ENCODE measurements around the gene LDLRAD2. TPM values are rescaled to one million over a fixed set of nuclear protein-coding genes. Genes with fewer than 3 reads are reported as not detected.

Gene LDLRAD2
- total and polyA plus RNA-seq, 7 donors = 0.04 to 1.7 (median 0.77) TPM; not detected in 3

DNA sequence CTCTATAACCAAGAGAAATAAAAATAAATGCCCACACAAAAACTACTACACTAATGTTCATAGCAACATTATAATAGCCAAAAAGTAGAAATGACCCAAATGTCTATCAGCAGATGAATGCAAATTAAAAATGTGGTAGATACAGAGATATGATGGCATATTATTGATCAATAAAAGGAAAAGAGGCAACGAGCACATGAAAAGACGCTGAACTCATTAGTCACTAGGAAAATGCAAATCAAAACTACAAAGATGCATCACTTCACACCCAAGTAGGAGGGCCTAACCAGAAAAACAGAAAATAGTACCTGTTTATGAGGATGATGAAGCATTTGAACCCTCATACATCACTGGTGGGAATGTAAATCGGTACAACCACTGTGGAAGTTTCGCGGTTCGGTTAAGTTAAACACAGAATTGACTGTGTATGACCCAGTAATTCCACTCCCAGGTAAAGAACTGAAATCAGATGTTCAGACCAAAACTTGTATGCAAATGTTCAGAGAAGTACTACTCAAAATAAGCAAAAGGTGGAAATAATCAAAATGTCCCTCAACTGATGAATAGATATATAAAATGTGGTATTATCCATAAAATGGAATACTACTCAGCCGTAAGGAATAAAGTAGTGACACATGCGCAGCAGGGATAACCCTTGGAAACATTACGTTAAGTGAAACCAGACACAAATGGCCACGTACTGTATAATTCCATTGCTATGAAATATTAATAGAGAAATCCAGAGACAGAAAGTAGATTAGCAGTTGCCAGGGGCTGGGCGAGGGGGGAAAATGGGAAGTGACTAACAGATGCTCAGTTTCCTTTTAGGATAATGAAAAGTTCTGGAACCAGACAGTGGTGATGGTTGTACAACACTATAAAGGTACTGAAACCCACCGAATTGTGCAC, 32.2 kb upstream of the LDLRAD2 start:
- no peak for DNase-seq
- H3K4me1 ChIP-seq = peaks cover 13% of the 10 kb centered on the region
- no peak overlapping the region for H3K4me3 ChIP-seq
- WGBS, 3 donors = 85 to 87% (median 85%) methylated on average over 12 of the region's 12 CpGs
- no peak overlapping the region for H3K27ac ChIP-seq
- intact Hi-C loops (cut with DNase I) = no loop called here
- no peaks in the 10 kb centered on the region for H3K27me3 ChIP-seq (ENCODE audit: insufficient read depth in 3 of 3, low read length in 2 of 3)
- no peak for ATAC-seq
- no peaks in the 10 kb centered on the region for H3K36me3 ChIP-seq (ENCODE audit: insufficient read depth in 1 of 2, low read depth in 1 of 2)
- TF ChIP-seq, protein P1, sequence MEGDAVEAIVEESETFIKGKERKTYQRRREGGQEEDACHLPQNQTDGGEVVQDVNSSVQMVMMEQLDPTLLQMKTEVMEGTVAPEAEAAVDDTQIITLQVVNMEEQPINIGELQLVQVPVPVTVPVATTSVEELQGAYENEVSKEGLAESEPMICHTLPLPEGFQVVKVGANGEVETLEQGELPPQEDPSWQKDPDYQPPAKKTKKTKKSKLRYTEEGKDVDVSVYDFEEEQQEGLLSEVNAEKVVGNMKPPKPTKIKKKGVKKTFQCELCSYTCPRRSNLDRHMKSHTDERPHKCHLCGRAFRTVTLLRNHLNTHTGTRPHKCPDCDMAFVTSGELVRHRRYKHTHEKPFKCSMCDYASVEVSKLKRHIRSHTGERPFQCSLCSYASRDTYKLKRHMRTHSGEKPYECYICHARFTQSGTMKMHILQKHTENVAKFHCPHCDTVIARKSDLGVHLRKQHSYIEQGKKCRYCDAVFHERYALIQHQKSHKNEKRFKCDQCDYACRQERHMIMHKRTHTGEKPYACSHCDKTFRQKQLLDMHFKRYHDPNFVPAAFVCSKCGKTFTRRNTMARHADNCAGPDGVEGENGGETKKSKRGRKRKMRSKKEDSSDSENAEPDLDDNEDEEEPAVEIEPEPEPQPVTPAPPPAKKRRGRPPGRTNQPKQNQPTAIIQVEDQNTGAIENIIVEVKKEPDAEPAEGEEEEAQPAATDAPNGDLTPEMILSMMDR (IDR thresholded peaks at IDR 0.05) = no peak
- no peaks in the 10 kb centered on the region for H3K9me3 ChIP-seq

DNA sequence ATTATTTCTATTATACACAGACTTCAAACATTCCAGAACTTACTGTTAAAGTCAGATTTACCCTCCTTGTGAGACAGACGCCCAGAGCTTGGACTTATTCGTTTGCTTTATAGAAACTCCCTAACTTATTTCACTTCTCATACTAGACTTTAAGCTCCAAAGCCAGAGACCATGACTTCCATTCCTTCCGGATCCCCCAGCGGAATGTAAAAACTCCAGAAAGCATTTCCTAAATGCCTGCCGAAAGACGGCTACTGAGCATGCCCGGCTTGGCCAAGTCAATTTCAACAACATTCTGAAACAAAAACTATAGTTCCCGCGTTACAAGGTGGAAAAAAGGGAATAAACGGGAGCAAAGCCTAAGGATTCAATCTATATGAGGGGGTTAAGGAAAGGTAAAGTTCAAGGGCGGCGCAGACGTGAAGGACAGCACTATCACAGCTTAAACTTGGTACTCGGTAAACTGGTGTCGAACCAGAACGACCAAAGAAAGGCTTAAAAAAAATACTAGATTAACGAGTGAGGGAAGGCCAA, 30.2 kb upstream of the LDLRAD2 start:
- Histone ChIP-seq H3K4me3 (peak overlapping the region; percentile 82), H3K36me3 (ENCODE audit: insufficient read depth in 1 of 2, low read depth in 1 of 2) (no peaks in the 10 kb centered on the region), H3K27ac (peak overlapping the region; percentile 100), H3K27me3 (ENCODE audit: insufficient read depth in 3 of 3, low read length in 2 of 3) (no peaks in the 10 kb centered on the region), H3K4me1 (peaks cover 8% of the 10 kb centered on the region), H3K9me3 (no peaks in the 10 kb centered on the region)
- 2 to 4% (median 2%) methylated on average over 17 of the region's 17 CpGs for WGBS, 3 donors
- intact Hi-C loops (cut with DNase I) = no loop called here
- no peak for DNase-seq
- TF ChIP-seq, protein P1 (IDR thresholded peaks at IDR 0.05) = no peak
- no peak for ATAC-seq

DNA sequence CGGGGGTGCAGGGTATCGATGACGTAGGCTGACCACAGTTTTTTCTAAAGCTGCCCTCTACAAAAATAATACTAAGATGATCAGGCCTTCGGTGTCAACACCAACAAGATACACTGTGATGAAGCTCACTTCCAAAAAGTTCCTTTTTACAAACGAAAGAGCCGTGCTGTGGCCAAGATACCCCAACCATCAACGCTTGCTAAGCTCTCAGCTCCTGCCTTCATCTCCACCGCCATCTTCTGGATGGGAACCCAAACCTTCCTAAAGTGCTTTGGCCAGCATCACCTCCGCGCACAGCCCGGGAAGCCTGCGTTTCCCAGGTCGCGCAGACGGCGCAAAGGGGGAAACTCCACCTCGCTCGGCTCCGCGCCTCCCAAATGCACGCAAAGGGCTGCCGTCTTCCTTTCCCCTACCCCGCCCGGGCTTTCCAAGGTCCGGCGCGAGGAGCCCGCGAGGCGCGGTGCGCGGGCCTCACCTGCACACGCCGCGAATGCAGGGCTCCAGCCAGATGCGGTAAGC, 29.7 kb upstream of the LDLRAD2 start:
- intact Hi-C loops (cut with DNase I) = no loop called here
- peak; percentile 42 to 54 (median 47) for ATAC-seq
- DNase-seq = peak in 1 of 2 donors; percentile 73
- no peaks in the 10 kb centered on the region for H3K36me3 ChIP-seq (ENCODE audit: insufficient read depth in 1 of 2, low read depth in 1 of 2)
- H3K4me1 ChIP-seq = peaks cover 8% of the 10 kb centered on the region
- peak overlapping the region; percentile 82 for H3K4me3 ChIP-seq
- WGBS, 3 donors = 0% methylated on average over 30 to 37 of the region's 37 CpGs
- H3K27ac ChIP-seq = peak overlapping the region; percentile 100
- no peaks in the 10 kb centered on the region for H3K27me3 ChIP-seq (ENCODE audit: insufficient read depth in 3 of 3, low read length in 2 of 3)
- TF ChIP-seq, protein P1 (IDR thresholded peaks at IDR 0.05) = peak; percentile 3
- no peaks in the 10 kb centered on the region for H3K9me3 ChIP-seq

DNA sequence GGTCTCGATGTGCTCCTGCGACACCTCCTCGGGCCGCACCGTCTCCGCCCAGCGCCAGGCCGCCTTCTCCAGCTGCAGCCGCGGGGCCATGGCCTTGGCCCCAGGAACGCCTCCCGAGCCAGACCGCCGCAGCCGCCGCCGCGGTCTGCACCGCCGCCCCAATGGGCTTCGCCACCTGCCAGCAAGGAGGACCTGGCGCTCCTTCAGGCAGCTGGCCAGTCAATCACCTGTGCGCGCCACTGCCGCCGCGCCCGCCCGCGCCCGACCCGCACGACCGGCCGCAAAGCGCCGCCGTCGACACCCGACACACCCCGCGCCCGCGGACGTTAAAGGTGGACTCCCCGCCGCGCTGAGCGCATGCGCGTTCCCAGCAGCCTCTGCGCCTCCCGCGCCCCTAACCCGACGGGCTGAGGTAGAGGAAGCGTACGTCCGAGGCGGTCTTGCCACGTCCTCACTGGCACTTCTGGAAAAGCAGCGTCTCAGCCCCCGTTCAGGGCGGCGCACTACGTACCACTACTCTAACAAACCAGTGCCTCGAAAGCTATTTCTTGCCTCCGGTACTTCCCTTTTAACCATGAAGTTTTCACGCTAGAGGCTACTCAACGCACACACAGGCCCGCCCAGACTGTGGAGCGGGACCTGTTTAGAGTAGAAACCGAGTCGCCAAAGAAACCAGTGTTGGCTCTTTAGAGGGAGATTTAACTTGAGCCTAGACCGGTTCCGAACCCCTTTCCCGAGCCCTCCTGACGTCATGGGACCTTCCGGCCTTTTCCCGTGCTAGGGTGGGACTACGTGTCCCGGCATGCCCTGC, 29.0 kb upstream of the LDLRAD2 start, which contains the start of gene USP48:
Gene USP48, minus strand, starts transcription at position 282 of the 811 bp plus-strand sequence. Its CDS starts 192 bp downstream, at position 90.
- no peaks in the 10 kb centered on the region for H3K27me3 ChIP-seq (ENCODE audit: insufficient read depth in 3 of 3, low read length in 2 of 3)
- intact Hi-C loops (cut with DNase I) = no loop called here
- peaks cover 8% of the 10 kb centered on the region for H3K4me1 ChIP-seq
- peak; percentile 97 to 99 for DNase-seq
- ATAC-seq = peak; percentile 93 to 96 (median 95)
- TF ChIP-seq, protein P1 (IDR thresholded peaks at IDR 0.05) = no peak
- no peaks in the 10 kb centered on the region for H3K36me3 ChIP-seq (ENCODE audit: insufficient read depth in 1 of 2, low read depth in 1 of 2)
- peak within 1 kb of the TSS; percentile 82 for H3K4me3 ChIP-seq
- 0% methylated on average over 59 to 82 of the region's 82 CpGs for WGBS, 3 donors
- no peaks in the 10 kb centered on the region for H3K9me3 ChIP-seq
- peak within 1 kb of the TSS; percentile 100 for H3K27ac ChIP-seq

Measured in psoas muscle (tissue), 8 donors.